Endothelial cell of umbilical vein (primary cell): ENCODE data around the gene DISP3. TPM values are rescaled to one million over a fixed set of nuclear protein-coding genes. Genes with fewer than 3 reads are reported as not detected.

Experiments used
- BruUV-seq: library from RNA; stranded (reverse); fragments of 400-500 nt; replicated peaks from 2 replicates; lab custom pipeline; 2021; lab: Mats Ljungman, UMichigan
- CTCF ChIA-PET: fragments of 300-600, 350-600 bp; sonication (Branson Sonifier 250); formaldehyde crosslinking; loops from one replicate; lab custom pipeline; 2021; ENCODE audit warnings: antibody characterized with exemption, inconsistent platforms; lab: Charles Lee
- POLR2A ChIA-PET: fragments of 300-600, 350-600 bp; sonication (Branson Sonifier 250); formaldehyde crosslinking; loops from one replicate; lab custom pipeline; 2021; ENCODE audit warnings: antibody characterized with exemption, inconsistent platforms; lab: Charles Lee
- DNase-seq: peaks from one replicate; pipeline ENCODE4 v3.0.0-alpha.2; 2011; ENCODE audit warnings: low read depth, low spot score
- FAIRE-seq: peaks from 2 replicates; lab custom pipeline; 2011; peaks lifted over from hg19 to GRCh38; lab: Jason Lieb, UNC
- H2AFZ ChIP-seq: 2 replicates; pipeline ENCODE4 v1.6.0; 2012; ENCODE audit warnings: low read depth, low read length, control low read depth, inconsistent platforms
- H3K27ac ChIP-seq: 2 replicates; pipeline ENCODE4 v1.5.1; 2011; ENCODE audit warnings: low read depth, mild to moderate bottlenecking, control low read depth, low read length, moderate library complexity; ENCODE audit not compliant: insufficient read depth
- H3K27me3 ChIP-seq, 2 experiments: 2 replicates each; pipeline versions ENCODE4 v1.6.0 to v1.6.1; 2011; ENCODE audit warnings: low read length in 2 of 2, mixed read lengths in 1 of 2; ENCODE audit not compliant: control insufficient read depth in 2 of 2, insufficient read depth in 2 of 2
- H3K36me3 ChIP-seq, 2 experiments: 2 replicates in 1 of 2; 3 replicates in 1 of 2; pipeline ENCODE4 v1.5.1; 2011; ENCODE audit warnings: low read length in 2 of 2, mild to moderate bottlenecking in 1 of 2, moderate library complexity in 1 of 2; ENCODE audit not compliant: control insufficient read depth in 2 of 2, insufficient read depth in 2 of 2; ENCODE audit errors: extremely low read depth in 1 of 2
- H3K4me1 ChIP-seq: 3 replicates; pipeline ENCODE4 v1.5.1; 2011; ENCODE audit warnings: mild to moderate bottlenecking, low read length; ENCODE audit not compliant: control insufficient read depth, insufficient read depth; ENCODE audit errors: extremely low read depth
- H3K4me2 ChIP-seq: 2 replicates; pipeline ENCODE4 v1.6.1; 2011; ENCODE audit warnings: low read length, control low read depth, mixed read lengths; ENCODE audit not compliant: insufficient read depth
- H3K4me3 ChIP-seq, 3 experiments: fragments of 200-600 bp in 1 of 3; sonication (generic), shearing (Covaris generic) in 1 of 3; replicated peaks in 1 of 3; 2 replicates each; pipeline ENCODE4 v1.5.1; 2011 to 2016; ENCODE audit warnings: control low read depth in 3 of 3, low read length in 3 of 3, mild to moderate bottlenecking in 2 of 3, inconsistent platforms in 1 of 3, low read depth in 1 of 3, moderate library complexity in 1 of 3; ENCODE audit not compliant: insufficient read depth in 1 of 3
- H3K79me2 ChIP-seq: 2 replicates; pipeline ENCODE4 v1.6.0; 2012; ENCODE audit warnings: low read length, inconsistent platforms; ENCODE audit not compliant: control insufficient read depth, insufficient read depth
- H3K9ac ChIP-seq: replicated peaks from 2 replicates; pipeline ENCODE3; 2011; ENCODE audit warnings: low read length, control low read depth; ENCODE audit not compliant: insufficient read depth; ENCODE audit errors: extremely low read depth
- H3K9me1 ChIP-seq: replicated peaks from 3 replicates; pipeline ENCODE4 v1.6.0; 2011; ENCODE audit warnings: mild to moderate bottlenecking, low read length; ENCODE audit not compliant: control insufficient read depth, insufficient read depth; ENCODE audit errors: extremely low read depth
- H3K9me3 ChIP-seq: replicated peaks from 2 replicates; pipeline ENCODE4 v1.5.1; 2012; ENCODE audit warnings: low read length, inconsistent platforms; ENCODE audit not compliant: control insufficient read depth, insufficient read depth
- H4K20me1 ChIP-seq: replicated peaks from 2 replicates; pipeline ENCODE3; 2011; ENCODE audit warnings: mild to moderate bottlenecking, low read length; ENCODE audit not compliant: control insufficient read depth, insufficient read depth; ENCODE audit errors: extremely low read depth
- CTCF ChIP-seq, 2 donors: IDR thresholded peaks; 1 replicate in 1 of 2; 2 replicates in 1 of 2; pipeline ENCODE4 v1.5.1; 2011; ENCODE audit warnings: low read length in 2 of 2, mild to moderate bottlenecking in 2 of 2, moderate library complexity in 2 of 2, control low read depth in 1 of 2, inconsistent platforms in 1 of 2, low read depth in 1 of 2; ENCODE audit not compliant: insufficient read depth in 1 of 2; ENCODE audit errors: extremely low read depth in 1 of 2
- EZH2 ChIP-seq: IDR thresholded peaks from 2 replicates; pipeline ENCODE4 v1.6.1; 2012; ENCODE audit warnings: borderline replicate concordance, low read depth, mild to moderate bottlenecking, moderate library complexity, low read length, inconsistent platforms; ENCODE audit not compliant: severe bottlenecking
- FOS ChIP-seq: IDR thresholded peaks from 2 replicates; pipeline ENCODE4 v1.6.1; 2011; ENCODE audit warnings: mild to moderate bottlenecking, low read length, moderate library complexity, borderline replicate concordance; ENCODE audit not compliant: insufficient read depth
- GATA2 ChIP-seq: IDR thresholded peaks from 2 replicates; pipeline ENCODE4 v1.7.0; 2011; ENCODE audit warnings: low read depth, mild to moderate bottlenecking, moderate library complexity, mixed read lengths, low read length; ENCODE audit not compliant: insufficient read length, insufficient read depth
- JUN ChIP-seq: IDR thresholded peaks from 2 replicates; pipeline ENCODE4 v1.6.1; 2011; ENCODE audit warnings: borderline replicate concordance, low read depth; ENCODE audit not compliant: insufficient read length, insufficient read depth
- MAX ChIP-seq: IDR thresholded peaks from 2 replicates; pipeline ENCODE4 v1.6.1; 2011; ENCODE audit not compliant: insufficient read depth, insufficient read length
- MYC ChIP-seq: IDR thresholded peaks from one replicate; pipeline ENCODE4 v1.6.1; 2011; ENCODE audit warnings: mild to moderate bottlenecking, low read depth, low read length
- POLR2A ChIP-seq: IDR thresholded peaks from 2 replicates; pipeline ENCODE4 v1.6.1; 2012; ENCODE audit warnings: low read depth, mild to moderate bottlenecking, control low read depth, low read length
- POLR2AphosphoS5 ChIP-seq: IDR thresholded peaks from 2 replicates; pipeline ENCODE4 v1.6.1; 2012; ENCODE audit warnings: low read depth, mild to moderate bottlenecking, control low read depth, low read length, moderate library complexity; ENCODE audit not compliant: insufficient read depth
- dilution Hi-C: fragments of 300-500 bp; cut with MboI; formaldehyde crosslinking; loops from one replicate; pipeline ENCODE4 v1.15.0; 2019; ENCODE audit warnings: low sequenced_read_pairs; ENCODE audit not compliant: extremely low pct_ligation_motif_present
- intact Hi-C: fragments of 100-400 bp; cut with micrococcal nuclease; formaldehyde crosslinking; loops from one replicate; pipeline ENCODE4 v1.10.0; 2022
- polyA plus RNA-seq, 4 experiments: library from polyadenylated mRNA; depleted of rRNA in 3 of 4; stranded (reverse) in 3 of 4; unstranded in 1 of 4; fragments of >200 nt; gene quantifications; 2 replicates each; pipeline versions ENCODE4 v1.2.1 to v1.2.3, GENCODE V29; 2011 to 2012; ENCODE audit warnings: missing spikeins in 1 of 4
- total RNA-seq: library from RNA; stranded (reverse); gene quantifications from 2 replicates; pipeline ENCODE4 v1.2.3, GENCODE V29; 2021

DISP3 gene
- total and polyA plus RNA-seq, 2 donors (not counting 3 experiments of a cell fraction or from before 2014, with no cell fraction given): 0.26 to 0.49 TPM

GRCh38 chr1:11515368-11516300, 36.7 kb downstream of the DISP3 start:
- Histone ChIP-seq H3K36me3 (no peaks in the 10 kb centered on the region), H3K9me1 (no peaks in the 10 kb centered on the region), H3K9me3 (no peaks in the 10 kb centered on the region), H3K27ac (no peak overlapping the region), H3K9ac (no peak overlapping the region), H2AFZ (no peak overlapping the region), H3K4me3 (no peak overlapping the region), H4K20me1 (no peaks in the 10 kb centered on the region), H3K79me2 (no peaks in the 10 kb centered on the region), H3K27me3 (no peaks in the 10 kb centered on the region), H3K4me1 (no peaks in the 10 kb centered on the region), H3K4me2 (no peak overlapping the region)
- BruUV-seq: no TSS peak
- POLR2A ChIA-PET: no interaction called here
- FAIRE-seq: no peak
- CTCF ChIA-PET: no interaction called here
- intact Hi-C loops: no loop called here
- TF ChIP-seq FOS (no peak), POLR2AphosphoS5 (no peak), EZH2 (no peak), GATA2 (no peak)
- dilution Hi-C loops: no loop called here
- DNase-seq: no peak

- BruUV-seq: no TSS peak
- Histone ChIP-seq H4K20me1 (no peaks in the 10 kb centered on the region), H3K9me1 (no peaks in the 10 kb centered on the region), H3K9me3 (no peaks in the 10 kb centered on the region), H2AFZ (no peak overlapping the region), H3K79me2 (no peaks in the 10 kb centered on the region), H3K27ac (no peak overlapping the region), H3K4me2 (no peak overlapping the region), H3K4me1 (no peaks in the 10 kb centered on the region), H3K4me3 (no peak overlapping the region), H3K27me3 (no peaks in the 10 kb centered on the region), H3K36me3 (no peaks in the 10 kb centered on the region), H3K9ac (no peak overlapping the region)
- dilution Hi-C loops: no loop called here
- CTCF ChIA-PET: no interaction called here
- POLR2A ChIA-PET: no interaction called here
- TF ChIP-seq FOS (no peak), JUN (no peak), CTCF (IDR thresholded peaks at IDR 0.05; ENCODE audit: extremely low read depth in 1 of 2, insufficient read depth in 1 of 2, low read depth in 1 of 2, low read length in 2 of 2) (no peak), MYC (no peak), GATA2 (no peak), POLR2A (no peak), EZH2 (no peak), POLR2AphosphoS5 (no peak), MAX (no peak)
- DNase-seq: no peak
- intact Hi-C loops: no loop called here
- FAIRE-seq: no peak
Measured at GRCh38 chr1:11516961-11517635, 38.1 kb downstream of the DISP3 start.
